Body of pancreas (tissue), 4 donors: ENCODE data around the gene ARL14EPL.
A peak's percentile ranks its signal among the peaks of the same experiment; 100 is the strongest.

Source experiments
- CTCF ChIP-seq, 7 experiments: fragments of 450-650 bp in 4 of 7; fragments of 200-600 bp in 3 of 7; sonication (generic) in 3 of 7; IDR thresholded peaks; one replicate each; pipeline ENCODE4 v1.5.1; 2016 to 2019; ENCODE audit warnings: antibody characterized with exemption in 7 of 7
- POLR2A ChIP-seq, 3 donors: fragments of 450-650 bp; IDR thresholded peaks; one replicate each; pipeline ENCODE4 v1.6.1; 2016; ENCODE audit warnings: antibody characterized with exemption in 3 of 3, mild to moderate bottlenecking in 2 of 3

GRCh38 chr5:116084871-116085715, 52.8 kb downstream of the ARL14EPL start, which contains the start of gene COMMD10:
- TF ChIP-seq POLR2A (IDR thresholded peaks at IDR 0.05): peak; percentile 65 to 89 (median 86)
- TF ChIP-seq CTCF (IDR thresholded peaks at IDR 0.05): no peak
